ENCODE measurements around the gene KIAA0825.

Gene KIAA0825

DNA sequence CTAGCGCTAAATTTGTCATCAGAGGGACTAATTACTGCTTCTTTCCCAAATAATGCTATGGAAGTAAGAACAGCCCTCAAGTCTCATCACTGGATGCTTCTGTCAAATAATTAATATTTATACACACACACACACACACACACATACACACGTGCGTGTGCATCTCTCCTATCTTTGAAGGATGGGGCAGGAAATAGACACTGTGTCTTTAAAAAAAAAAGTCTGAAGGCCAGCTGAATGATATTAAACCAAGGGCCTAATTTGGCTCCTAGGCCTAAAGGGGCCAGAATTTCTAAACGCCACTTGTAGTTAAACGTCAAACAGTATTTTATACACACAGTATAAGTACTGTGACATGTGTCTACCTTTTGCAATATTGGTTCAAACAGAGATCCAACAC, 3.4 kb upstream of the KIAA0825 start:
- CTCF ChIA-PET, result interaction anchor here (0.7 kb wide), 1 partner anchor 17 kb away, joined by 3 read pairs; no protein-coding TSS in a partner anchor
- peaks cover 12 to 22% (median 16%) of the 10 kb centered on the region in 4 experiments for H3K4me1 ChIP-seq (ENCODE audit: control extremely low read depth in 1 of 4, control insufficient read depth in 4 of 4, insufficient read depth in 4 of 4, low read length in 3 of 4)
- 100% methylated on average over 5 of the region's 5 CpGs for WGBS (ENCODE audit: insufficient coverage)

DNA sequence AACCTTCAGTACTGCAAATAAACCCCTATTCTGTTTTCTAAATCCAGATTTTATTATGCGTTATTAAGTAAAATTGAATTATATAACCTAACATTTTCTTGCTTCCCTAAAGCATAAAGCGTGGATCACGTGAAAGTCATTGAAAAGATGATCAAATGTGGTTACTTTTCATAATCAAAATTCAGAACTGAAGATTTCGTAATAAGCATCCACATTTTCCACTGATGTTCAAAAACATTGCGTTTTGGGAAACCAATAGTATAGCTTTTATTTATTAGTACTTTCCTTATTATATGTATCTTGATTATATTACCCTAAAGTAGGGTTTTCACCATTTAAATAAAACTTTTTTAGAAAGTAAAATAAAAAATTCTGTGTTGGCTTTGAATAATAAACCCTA, 1.9 kb upstream of the KIAA0825 start:
- no peak overlapping the region for H3K4me3 ChIP-seq (ENCODE audit: control insufficient read depth in 1 of 7, extremely low read depth in 1 of 7, insufficient read depth in 4 of 7, low read depth in 2 of 7, low read length in 6 of 7)
- no peak for DNase-seq
- no CpG with 5 or more reads among the region's 5 CpGs for WGBS (ENCODE audit: insufficient coverage)
- POLR2A ChIA-PET, result no interaction called here
- H3K27me3 ChIP-seq (replicated peaks in 2 of 5; ENCODE audit: control insufficient read depth in 4 of 5, insufficient read depth in 5 of 5, low read length in 4 of 5), result no peaks in the 10 kb centered on the region
- no peaks in the 10 kb centered on the region for H3K36me3 ChIP-seq (ENCODE audit: control insufficient read depth in 4 of 4, insufficient read depth in 4 of 4, low read length in 3 of 4)
- H3K27ac ChIP-seq (ENCODE audit: insufficient read depth in 1 of 2, low read depth in 1 of 2, low read length in 2 of 2, poor library complexity in 1 of 2, severe bottlenecking in 2 of 2), result no peak overlapping the region
- peaks cover 12 to 30% (median 16%) of the 10 kb centered on the region in 4 experiments for H3K4me1 ChIP-seq (ENCODE audit: control extremely low read depth in 1 of 4, control insufficient read depth in 4 of 4, insufficient read depth in 4 of 4, low read length in 3 of 4)
- no peaks in the 10 kb centered on the region for H3K9me3 ChIP-seq (ENCODE audit: control extremely low read depth in 1 of 5, control insufficient read depth in 4 of 5, insufficient read depth in 2 of 5, low read depth in 1 of 5, low read length in 4 of 5)
- CTCF ChIA-PET, result no interaction called here

More for the DNA sequence above, 3.4 kb upstream of the KIAA0825 start:
- H3K27ac ChIP-seq (ENCODE audit: insufficient read depth in 1 of 2, low read depth in 1 of 2, low read length in 2 of 2, poor library complexity in 1 of 2, severe bottlenecking in 2 of 2), result no peak overlapping the region
- no peaks in the 10 kb centered on the region for H3K27me3 ChIP-seq (replicated peaks in 2 of 5; ENCODE audit: control insufficient read depth in 4 of 5, insufficient read depth in 5 of 5, low read length in 4 of 5)
- no peak for DNase-seq
- POLR2A ChIA-PET, result no interaction called here
- H3K4me3 ChIP-seq (ENCODE audit: control insufficient read depth in 1 of 7, extremely low read depth in 1 of 7, insufficient read depth in 4 of 7, low read depth in 2 of 7, low read length in 6 of 7), result no peak overlapping the region
- no peaks in the 10 kb centered on the region for H3K36me3 ChIP-seq (ENCODE audit: control insufficient read depth in 4 of 4, insufficient read depth in 4 of 4, low read length in 3 of 4)
- no peaks in the 10 kb centered on the region for H3K9me3 ChIP-seq (ENCODE audit: control extremely low read depth in 1 of 5, control insufficient read depth in 4 of 5, insufficient read depth in 2 of 5, low read depth in 1 of 5, low read length in 4 of 5)

DNA sequence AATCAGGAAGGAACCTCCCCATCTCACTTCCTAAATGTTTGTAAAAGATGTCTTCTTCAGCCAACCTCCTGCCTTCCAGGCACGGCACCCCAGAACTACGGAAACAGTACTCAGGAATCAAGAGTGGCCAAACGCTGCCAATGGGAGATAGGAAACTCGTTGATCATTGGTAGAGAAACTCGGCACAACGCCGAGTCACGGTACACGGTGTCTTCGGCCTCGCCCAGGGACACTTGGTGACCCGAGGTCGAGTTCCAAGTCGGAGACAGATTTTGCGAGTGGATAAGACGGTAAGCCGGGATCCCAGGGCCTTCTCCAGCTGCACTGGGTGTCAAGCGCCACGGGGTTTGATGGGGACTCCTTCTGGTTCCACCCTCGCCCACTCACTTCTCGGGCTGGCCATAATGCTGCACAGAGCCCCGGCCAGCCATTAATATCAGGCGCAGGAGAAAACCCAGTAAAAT, 343 bp downstream of the KIAA0825 start:
- H3K4me3 ChIP-seq (ENCODE audit: control insufficient read depth in 1 of 7, extremely low read depth in 1 of 7, insufficient read depth in 4 of 7, low read depth in 2 of 7, low read length in 6 of 7), result peak overlapping the region; percentile 78 to 97 (median 91)
- H3K27me3 ChIP-seq (replicated peaks in 2 of 5; ENCODE audit: control insufficient read depth in 4 of 5, insufficient read depth in 5 of 5, low read length in 4 of 5), result no peaks in the 10 kb centered on the region
- H3K9me3 ChIP-seq (ENCODE audit: control extremely low read depth in 1 of 5, control insufficient read depth in 4 of 5, insufficient read depth in 2 of 5, low read depth in 1 of 5, low read length in 4 of 5), result no peaks in the 10 kb centered on the region
- H3K27ac ChIP-seq (ENCODE audit: insufficient read depth in 1 of 2, low read depth in 1 of 2, low read length in 2 of 2, poor library complexity in 1 of 2, severe bottlenecking in 2 of 2), result peak overlapping the region; percentile 53 to 92
- WGBS (ENCODE audit: insufficient coverage), result 0% methylated on average over 23 of the region's 23 CpGs
- CTCF ChIA-PET, result interaction anchor here (1.6 kb wide), 1 partner anchor 94 kb away, joined by 7 read pairs; no protein-coding TSS in a partner anchor
- peaks cover 12 to 30% (median 16%) of the 10 kb centered on the region in 4 experiments for H3K4me1 ChIP-seq (ENCODE audit: control extremely low read depth in 1 of 4, control insufficient read depth in 4 of 4, insufficient read depth in 4 of 4, low read length in 3 of 4)
- DNase-seq, result peak; percentile 64 to 78 (median 74)
- POLR2A ChIA-PET, result interaction anchor here (0.6 kb wide), 1 partner anchor 1031 kb away, joined by 3 read pairs; no protein-coding TSS in a partner anchor
- no peaks in the 10 kb centered on the region for H3K36me3 ChIP-seq (ENCODE audit: control insufficient read depth in 4 of 4, insufficient read depth in 4 of 4, low read length in 3 of 4)

DNA sequence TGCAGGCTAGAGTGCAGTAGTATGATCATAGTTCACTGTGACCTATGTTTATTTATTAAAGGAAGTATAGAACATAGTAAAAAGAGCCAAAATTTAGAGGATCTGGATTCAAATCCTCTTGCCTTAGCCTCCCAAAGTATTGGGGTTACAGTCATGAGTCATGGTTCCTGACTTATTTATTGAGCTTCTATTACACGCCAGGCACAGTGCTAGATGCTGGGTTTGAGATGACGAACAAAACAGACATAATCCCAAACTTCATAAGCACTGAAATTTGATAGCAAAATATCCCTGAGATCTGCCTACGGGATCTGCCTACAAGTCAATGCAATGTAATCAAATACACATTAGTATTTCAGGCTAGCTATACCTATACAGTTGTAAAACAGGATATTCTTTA, 2.5 kb downstream of the KIAA0825 start:
- Histone ChIP-seq H3K27me3 (replicated peaks in 2 of 5; ENCODE audit: control insufficient read depth in 4 of 5, insufficient read depth in 5 of 5, low read length in 4 of 5) (no peaks in the 10 kb centered on the region), H3K4me1 (ENCODE audit: control extremely low read depth in 1 of 4, control insufficient read depth in 4 of 4, insufficient read depth in 4 of 4, low read length in 3 of 4) (peaks cover 12 to 31% (median 19%) of the 10 kb centered on the region in 4 experiments), H3K9me3 (ENCODE audit: control extremely low read depth in 1 of 5, control insufficient read depth in 4 of 5, insufficient read depth in 2 of 5, low read depth in 1 of 5, low read length in 4 of 5) (no peaks in the 10 kb centered on the region), H3K4me3 (ENCODE audit: control insufficient read depth in 1 of 7, extremely low read depth in 1 of 7, insufficient read depth in 4 of 7, low read depth in 2 of 7, low read length in 6 of 7) (no peak overlapping the region), H3K27ac (ENCODE audit: insufficient read depth in 1 of 2, low read depth in 1 of 2, low read length in 2 of 2, poor library complexity in 1 of 2, severe bottlenecking in 2 of 2) (no peak overlapping the region), H3K36me3 (ENCODE audit: control insufficient read depth in 4 of 4, insufficient read depth in 4 of 4, low read length in 3 of 4) (no peaks in the 10 kb centered on the region)
- 100% methylated on average over 1 of the region's 3 CpGs for WGBS (ENCODE audit: insufficient coverage)
- ChIA-PET CTCF (no interaction called here), POLR2A (no interaction called here)
- DNase-seq, result no peak

DNA sequence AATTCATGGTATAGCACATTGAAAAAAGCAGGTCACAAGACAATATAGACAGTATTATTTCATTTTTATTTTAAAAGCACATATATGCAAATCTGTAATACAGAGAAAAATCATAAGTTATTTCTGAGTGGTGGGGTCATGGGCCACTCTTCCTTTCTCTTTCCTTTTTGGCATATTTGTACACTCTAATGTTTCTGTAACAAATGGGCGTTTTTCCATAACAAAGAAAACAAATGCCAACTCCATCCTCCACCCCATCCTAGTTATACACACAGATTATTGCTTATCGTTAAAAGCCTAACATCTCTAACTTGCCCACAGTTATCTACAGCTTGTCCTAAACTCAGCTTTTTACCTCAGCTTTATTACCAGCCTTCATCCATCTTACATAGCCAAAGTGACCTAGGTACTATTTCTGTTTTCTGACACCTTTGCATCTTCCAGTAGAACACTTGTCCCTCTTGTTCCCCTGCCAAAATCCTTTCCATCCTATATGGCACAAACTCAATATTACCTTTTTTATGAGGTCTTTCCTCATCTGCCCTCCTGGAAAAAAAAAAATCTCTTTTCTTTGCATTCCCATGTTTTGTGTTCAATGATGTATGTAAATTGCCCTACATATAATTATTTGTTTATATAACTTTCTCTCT, 4.1 kb downstream of the KIAA0825 start:
- ChIA-PET CTCF (interaction anchor here (1.2 kb wide), 1 partner anchor 167 kb away, joined by 3 read pairs; no protein-coding TSS in a partner anchor), POLR2A (no interaction called here)
- H3K9me3 ChIP-seq (ENCODE audit: control extremely low read depth in 1 of 5, control insufficient read depth in 4 of 5, insufficient read depth in 2 of 5, low read depth in 1 of 5, low read length in 4 of 5), result no peaks in the 10 kb centered on the region
- peaks cover 8 to 24% (median 11%) of the 10 kb centered on the region in 4 experiments for H3K4me1 ChIP-seq (ENCODE audit: control extremely low read depth in 1 of 4, control insufficient read depth in 4 of 4, insufficient read depth in 4 of 4, low read length in 3 of 4)
- H3K27ac ChIP-seq (ENCODE audit: insufficient read depth in 1 of 2, low read depth in 1 of 2, low read length in 2 of 2, poor library complexity in 1 of 2, severe bottlenecking in 2 of 2), result no peak overlapping the region
- H3K4me3 ChIP-seq (ENCODE audit: control insufficient read depth in 1 of 7, extremely low read depth in 1 of 7, insufficient read depth in 4 of 7, low read depth in 2 of 7, low read length in 6 of 7), result no peak overlapping the region
- H3K27me3 ChIP-seq (replicated peaks in 2 of 5; ENCODE audit: control insufficient read depth in 4 of 5, insufficient read depth in 5 of 5, low read length in 4 of 5), result no peaks in the 10 kb centered on the region
- no peaks in the 10 kb centered on the region for H3K36me3 ChIP-seq (ENCODE audit: control insufficient read depth in 4 of 4, insufficient read depth in 4 of 4, low read length in 3 of 4)
- 100% methylated on average over 2 of the region's 2 CpGs for WGBS (ENCODE audit: insufficient coverage)
- no peak for DNase-seq

DNA sequence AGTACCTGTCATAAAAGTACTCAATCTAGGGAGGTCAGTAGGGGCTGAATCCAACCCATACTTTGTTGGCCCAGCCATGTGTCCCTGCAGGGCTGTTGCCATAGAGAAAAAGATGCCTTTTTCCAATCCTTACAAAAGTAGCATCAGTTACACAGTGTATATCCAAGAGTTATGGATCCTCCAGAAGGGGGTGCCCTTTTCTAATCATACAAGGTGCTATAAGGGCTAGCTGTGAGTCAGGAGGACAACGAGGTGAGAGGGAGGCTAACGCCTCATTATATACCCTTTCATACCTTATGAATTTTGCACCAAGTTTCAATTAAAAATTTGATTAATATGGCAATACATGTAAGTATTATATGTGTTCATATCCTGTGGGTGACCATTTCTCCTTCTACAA, 4.8 kb downstream of the KIAA0825 start:
- H3K27me3 ChIP-seq (replicated peaks in 2 of 5; ENCODE audit: control insufficient read depth in 4 of 5, insufficient read depth in 5 of 5, low read length in 4 of 5), result no peaks in the 10 kb centered on the region
- ChIA-PET POLR2A (no interaction called here), CTCF (interaction anchor here (1.2 kb wide), 1 partner anchor 168 kb away, joined by 3 read pairs; no protein-coding TSS in a partner anchor)
- DNase-seq, result peak; percentile 29 to 36 (median 34)
- peaks cover 7 to 22% (median 9%) of the 10 kb centered on the region in 4 experiments for H3K4me1 ChIP-seq (ENCODE audit: control extremely low read depth in 1 of 4, control insufficient read depth in 4 of 4, insufficient read depth in 4 of 4, low read length in 3 of 4)
- WGBS (ENCODE audit: insufficient coverage), result no CpG with 5 or more reads among the region's 2 CpGs
- H3K36me3 ChIP-seq (ENCODE audit: control insufficient read depth in 4 of 4, insufficient read depth in 4 of 4, low read length in 3 of 4), result no peaks in the 10 kb centered on the region
- H3K27ac ChIP-seq (ENCODE audit: insufficient read depth in 1 of 2, low read depth in 1 of 2, low read length in 2 of 2, poor library complexity in 1 of 2, severe bottlenecking in 2 of 2), result no peak overlapping the region
- H3K4me3 ChIP-seq (ENCODE audit: control insufficient read depth in 1 of 7, extremely low read depth in 1 of 7, insufficient read depth in 4 of 7, low read depth in 2 of 7, low read length in 6 of 7), result no peak overlapping the region
- no peaks in the 10 kb centered on the region for H3K9me3 ChIP-seq (ENCODE audit: control extremely low read depth in 1 of 5, control insufficient read depth in 4 of 5, insufficient read depth in 2 of 5, low read depth in 1 of 5, low read length in 4 of 5)

DNA sequence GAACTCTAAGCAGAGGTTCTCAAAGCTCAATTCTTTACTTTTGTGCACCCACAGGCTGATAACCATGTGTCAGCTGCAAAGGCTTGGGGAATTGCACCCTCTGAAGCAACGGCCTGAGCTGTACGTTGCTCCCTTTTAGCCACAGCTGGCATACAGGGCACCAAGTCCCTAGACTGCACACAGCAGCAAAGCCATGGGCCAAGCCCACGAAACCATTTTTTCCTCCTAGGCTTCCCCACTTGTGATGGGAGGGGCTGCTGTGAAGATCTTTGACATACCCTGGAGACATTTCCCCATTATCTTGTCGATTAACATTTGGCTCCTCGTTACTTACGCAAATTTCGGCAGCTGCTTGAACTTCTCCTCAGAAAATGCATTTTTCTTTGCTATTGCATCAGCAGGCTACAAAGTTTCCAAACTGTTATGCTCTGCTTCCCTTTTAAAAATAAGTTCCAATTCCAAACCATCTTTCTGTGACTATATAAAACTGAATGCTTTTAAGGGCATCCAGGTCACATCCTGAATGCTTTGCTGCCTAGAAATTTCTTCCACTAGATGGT, 23.0 kb downstream of the KIAA0825 start:
- POLR2A ChIA-PET, result no interaction called here
- CTCF ChIA-PET, result no interaction called here
- Histone ChIP-seq H3K27me3 (replicated peaks in 2 of 5; ENCODE audit: control insufficient read depth in 4 of 5, insufficient read depth in 5 of 5, low read length in 4 of 5) (no peaks in the 10 kb centered on the region), H3K36me3 (ENCODE audit: control insufficient read depth in 4 of 4, insufficient read depth in 4 of 4, low read length in 3 of 4) (no peaks in the 10 kb centered on the region), H3K27ac (ENCODE audit: insufficient read depth in 1 of 2, low read depth in 1 of 2, low read length in 2 of 2, poor library complexity in 1 of 2, severe bottlenecking in 2 of 2) (no peak overlapping the region), H3K4me1 (ENCODE audit: control extremely low read depth in 1 of 4, control insufficient read depth in 4 of 4, insufficient read depth in 4 of 4, low read length in 3 of 4) (no peaks in the 10 kb centered on the region), H3K9me3 (ENCODE audit: control extremely low read depth in 1 of 5, control insufficient read depth in 4 of 5, insufficient read depth in 2 of 5, low read depth in 1 of 5, low read length in 4 of 5) (peaks cover 0 to 4% (median 2%) of the 10 kb centered on the region in 5 experiments), H3K4me3 (ENCODE audit: control insufficient read depth in 1 of 7, extremely low read depth in 1 of 7, insufficient read depth in 4 of 7, low read depth in 2 of 7, low read length in 6 of 7) (no peak overlapping the region)
- DNase-seq, result no peak
- WGBS (ENCODE audit: insufficient coverage), result 91% methylated on average over 6 of the region's 7 CpGs
